ENCODE results near the gene SRGAP1.

- TF ChIP-seq POLR2AphosphoS5 (IDR thresholded peaks at IDR 0.05; ENCODE audit: low read depth, low read length) (no peak), CTCF (IDR thresholded peaks at IDR 0.05) (no peak), TCF7L2 (IDR thresholded peaks at IDR 0.05; ENCODE audit: low read depth, low read length) (no peak)
Observed at GRCh38 chr12:63940310-63941005, 96.0 kb downstream of the SRGAP1 start.
